GM18907 (cell line): Measurements from ENCODE around the gene SAP130.
"Not testable (repeated sequence)": the region's sequence is repeated elsewhere in the genome, so short reads cannot be mapped to it uniquely, and the experiment has no call there.

ENCODE experiments used
- ATAC-seq: cut with Tn5 transposase; IDR thresholded peaks from one replicate; pipeline ENCODE4 v1.9.1; 2021; ENCODE audit warnings: mild to moderate bottlenecking, moderate library complexity; ENCODE audit not compliant: unreplicated experiment

The SAP130 gene

GRCh38 chr2:127953849-127954248 lies 74.0 kb downstream of the SAP130 start:
- no peak for ATAC-seq

- no peak for ATAC-seq
Measured at GRCh38 chr2:127953128-127953718, 74.6 kb downstream of the SAP130 start.

- no peak for ATAC-seq
Measured at GRCh38 chr2:127951026-127951425, 76.8 kb downstream of the SAP130 start.

- no peak for ATAC-seq
Measured at GRCh38 chr2:127950264-127950663, 77.6 kb downstream of the SAP130 start.

GRCh38 chr2:127945281-127945680 lies 82.6 kb downstream of the SAP130 start:
- ATAC-seq: no peak

- no peak for ATAC-seq
Measured at GRCh38 chr2:127943186-127943585, 84.7 kb downstream of the SAP130 start.

GRCh38 chr2:127942002-127942401 lies 85.9 kb downstream of the SAP130 start:
- no peak for ATAC-seq

- ATAC-seq: no peak
Measured at GRCh38 chr2:127941461-127941860, 86.4 kb downstream of the SAP130 start.

- no peak for ATAC-seq
Measured at GRCh38 chr2:127940641-127941040, 87.2 kb downstream of the SAP130 start.

- no peak for ATAC-seq
Measured at GRCh38 chr2:127935337-127935736, 92.5 kb downstream of the SAP130 start.

GRCh38 chr2:127932199-127932876 lies 95.5 kb downstream of the SAP130 start:
- no peak for ATAC-seq

- ATAC-seq: no peak
Measured at GRCh38 chr2:127929449-127929848, 98.4 kb downstream of the SAP130 start.

GRCh38 chr2:127927384-127927783 lies 100.5 kb downstream of the SAP130 start:
- ATAC-seq: no peak

GRCh38 chr2:127917916-127918315 lies 109.9 kb downstream of the SAP130 start:
- ATAC-seq: no peak

- no peak for ATAC-seq
Measured at GRCh38 chr2:127913808-127914457, 113.9 kb downstream of the SAP130 start.

GRCh38 chr2:127911737-127912136 lies 116.1 kb downstream of the SAP130 start:
- no peak for ATAC-seq

- ATAC-seq: no peak
Measured at GRCh38 chr2:127910415-127910814, 117.4 kb downstream of the SAP130 start.

GRCh38 chr2:127909019-127909418 lies 118.8 kb downstream of the SAP130 start:
- ATAC-seq: no peak

GRCh38 chr2:127907733-127908400 lies 120.0 kb downstream of the SAP130 start:
- not testable (repeated sequence) for ATAC-seq

GRCh38 chr2:127906206-127906926 lies 121.5 kb downstream of the SAP130 start:
- no peak for ATAC-seq
